Upper lobe of left lung (tissue), 4 donors: ENCODE results near the gene CDK5RAP2.

ENCODE experiments used
- CTCF ChIP-seq, 6 experiments: fragments of 450-650 bp in 4 of 6; fragments of 200-600 bp in 2 of 6; sonication (generic) in 2 of 6; IDR thresholded peaks; one replicate each; pipeline ENCODE4 v1.5.1; 2016 to 2019; ENCODE audit warnings: antibody characterized with exemption in 6 of 6
- POLR2A ChIP-seq, 4 donors: fragments of 450-650 bp; IDR thresholded peaks; one replicate each; pipeline ENCODE4 v1.5.1; 2016 to 2017; ENCODE audit warnings: antibody characterized with exemption in 4 of 4, mild to moderate bottlenecking in 2 of 4
- POLR2AphosphoS5 ChIP-seq, 2 donors: sonication (generic); formaldehyde crosslinking; IDR thresholded peaks; one replicate each; pipeline ENCODE4 v1.5.1; 2017; ENCODE audit warnings: antibody characterized with exemption in 2 of 2

GRCh38 chr9:120447959-120448500, 131.9 kb downstream of the CDK5RAP2 start:
- TF ChIP-seq POLR2A (IDR thresholded peaks at IDR 0.05), result no peak
- TF ChIP-seq CTCF (IDR thresholded peaks at IDR 0.05), result no peak
- no peak for TF ChIP-seq POLR2AphosphoS5 (IDR thresholded peaks at IDR 0.05)
